HepG2 (cell line): ENCODE measurements around the gene ELP5. TPM values are rescaled to one million over a fixed set of nuclear protein-coding genes. Genes with fewer than 3 reads are reported as not detected.
A peak's percentile ranks its signal among the peaks of the same experiment; 100 is the strongest.

Source experiments
- CBX5 ChIP-seq: sonication (generic); formaldehyde crosslinking; IDR thresholded peaks from 2 replicates; pipeline ENCODE4 v1.4.0; 2020; ENCODE audit warnings: missing genetic modification reagents, borderline replicate concordance
- KDM5B ChIP-seq: sonication (generic); formaldehyde crosslinking; IDR thresholded peaks from 2 replicates; pipeline ENCODE4 v1.4.0; 2020; ENCODE audit warnings: missing genetic modification reagents, mild to moderate bottlenecking, borderline replicate concordance
- MTERF4 ChIP-seq: sonication (generic); formaldehyde crosslinking; IDR thresholded peaks from 2 replicates; pipeline ENCODE4 v1.8.0; 2023; ENCODE audit warnings: mild to moderate bottlenecking, missing genetic modification reagents
- NFKBIZ ChIP-seq: IDR thresholded peaks from 2 replicates; pipeline ENCODE4 v1.6.1; 2018; ENCODE audit warnings: missing genetic modification reagents, missing compliant biosample characterization
- REL ChIP-seq: sonication (generic); formaldehyde crosslinking; conservative IDR thresholded peaks from 2 replicates; pipeline ENCODE4 v1.8.0; 2022; ENCODE audit warnings: mild to moderate bottlenecking, missing genetic modification reagents, moderate library complexity
- SMAD1 ChIP-seq: sonication (generic); formaldehyde crosslinking; IDR thresholded peaks from 2 replicates; pipeline ENCODE4 v1.4.0; 2020; ENCODE audit warnings: missing genetic modification reagents, low read depth, mild to moderate bottlenecking, borderline replicate concordance
- SMC3 ChIP-seq: IDR thresholded peaks from 2 replicates; pipeline ENCODE4 v1.6.1; 2011; ENCODE audit warnings: low read length, improper control_type of control experiment
- SP140L ChIP-seq: sonication (generic); formaldehyde crosslinking; IDR thresholded peaks from 2 replicates; pipeline ENCODE4 v1.4.0; 2020; ENCODE audit warnings: missing genetic modification reagents, borderline replicate concordance
- SPEN ChIP-seq: sonication (generic); formaldehyde crosslinking; IDR thresholded peaks from 2 replicates; pipeline ENCODE4 v1.5.1; 2020; ENCODE audit warnings: low read depth, mild to moderate bottlenecking, missing genetic modification reagents
- TCF7 ChIP-seq: sonication (generic); IDR thresholded peaks from 2 replicates; pipeline ENCODE4 v1.6.1; 2016; ENCODE audit warnings: antibody characterized with exemption, low read depth
- USF2 ChIP-seq, 2 experiments: sonication (generic) in 1 of 2; formaldehyde crosslinking in 1 of 2; IDR thresholded peaks; 2 replicates each; pipeline versions ENCODE4 v1.5.1 to v1.6.1; 2011 to 2020; ENCODE audit warnings: borderline replicate concordance in 1 of 2, low read depth in 1 of 2, low read length in 1 of 2, mild to moderate bottlenecking in 1 of 2, missing genetic modification reagents in 1 of 2, moderate library complexity in 1 of 2
- ZFYVE20 ChIP-seq: sonication (generic); formaldehyde crosslinking; IDR thresholded peaks from 2 replicates; pipeline ENCODE4 v1.8.0; 2023; ENCODE audit warnings: low read depth, mild to moderate bottlenecking, moderate library complexity, missing genetic modification reagents, borderline replicate concordance
- ZNF124 ChIP-seq: sonication (generic); formaldehyde crosslinking; IDR thresholded peaks from 2 replicates; pipeline ENCODE4 v1.4.0; 2020; ENCODE audit warnings: missing genetic modification reagents
- ZNF329 ChIP-seq: sonication (generic); formaldehyde crosslinking; IDR thresholded peaks from 2 replicates; pipeline ENCODE4 v1.9.0; 2021; ENCODE audit warnings: low read depth, mild to moderate bottlenecking, missing genetic modification reagents
- ZNF768 ChIP-seq: sonication (generic); formaldehyde crosslinking; IDR thresholded peaks from 2 replicates; pipeline ENCODE4 v1.4.0; 2020; ENCODE audit warnings: missing genetic modification reagents
- ZNF83 ChIP-seq: sonication (generic); formaldehyde crosslinking; IDR thresholded peaks from 2 replicates; pipeline ENCODE4 v1.4.0; 2020; ENCODE audit warnings: missing genetic modification reagents, mild to moderate bottlenecking, borderline replicate concordance
- ZSCAN20 ChIP-seq: sonication (generic); formaldehyde crosslinking; IDR thresholded peaks from 2 replicates; pipeline ENCODE4 v1.4.0; 2020; ENCODE audit warnings: missing genetic modification reagents, mild to moderate bottlenecking, borderline replicate concordance
- ZZZ3 ChIP-seq: sonication (generic); formaldehyde crosslinking; IDR thresholded peaks from 2 replicates; pipeline ENCODE4 v1.4.0; 2020; ENCODE audit warnings: missing genetic modification reagents, mild to moderate bottlenecking, borderline replicate concordance
- polyA plus RNA-seq, 8 experiments: library from polyadenylated mRNA; depleted of rRNA in 3 of 8; stranded (reverse) in 7 of 8; unstranded in 1 of 8; fragments of >200 nt; fragmentation: Illumina TruSeq in 4 of 8; extraction: Trizol in 4 of 8; gene quantifications; 2 replicates each; pipeline versions ENCODE4 v1.2.1 to v1.2.3, GENCODE V29; 2011 to 2016; ENCODE audit warnings: low read depth in 4 of 8, missing spikeins in 1 of 8, mixed read lengths in 1 of 8; ENCODE audit not compliant: insufficient read depth in 1 of 8
- total RNA-seq, 5 experiments: library from RNA; depleted of rRNA; stranded (reverse); fragments of >200 nt; fragmentation: Illumina TruSeq; extraction: Trizol; gene quantifications; 2 replicates each; pipeline ENCODE4 v1.2.3, GENCODE V29; 2016; ENCODE audit warnings: low read depth in 1 of 5
- TF ChIP-seq, protein P1 (sequence below): IDR thresholded peaks from 2 replicates; pipeline ENCODE4 v1.6.1; 2016; ENCODE audit warnings: missing biosample characterization, missing genetic modification reagents, low read depth
- TF ChIP-seq, protein P2 (sequence below): sonication (generic); formaldehyde crosslinking; IDR thresholded peaks from 2 replicates; pipeline ENCODE4 v1.4.0; 2020; ENCODE audit warnings: missing genetic modification reagents
- TF ChIP-seq, protein P3 (sequence below): fragments of 450-650 bp; IDR thresholded peaks from 2 replicates; pipeline ENCODE4 v1.6.1; 2017

ELP5 gene
- total and polyA plus RNA-seq, 2 of the 13 experiments (the other 11 are each of a cell fraction or from before 2014, with no cell fraction given), result 67.6 to 69.8 TPM

DNA sequence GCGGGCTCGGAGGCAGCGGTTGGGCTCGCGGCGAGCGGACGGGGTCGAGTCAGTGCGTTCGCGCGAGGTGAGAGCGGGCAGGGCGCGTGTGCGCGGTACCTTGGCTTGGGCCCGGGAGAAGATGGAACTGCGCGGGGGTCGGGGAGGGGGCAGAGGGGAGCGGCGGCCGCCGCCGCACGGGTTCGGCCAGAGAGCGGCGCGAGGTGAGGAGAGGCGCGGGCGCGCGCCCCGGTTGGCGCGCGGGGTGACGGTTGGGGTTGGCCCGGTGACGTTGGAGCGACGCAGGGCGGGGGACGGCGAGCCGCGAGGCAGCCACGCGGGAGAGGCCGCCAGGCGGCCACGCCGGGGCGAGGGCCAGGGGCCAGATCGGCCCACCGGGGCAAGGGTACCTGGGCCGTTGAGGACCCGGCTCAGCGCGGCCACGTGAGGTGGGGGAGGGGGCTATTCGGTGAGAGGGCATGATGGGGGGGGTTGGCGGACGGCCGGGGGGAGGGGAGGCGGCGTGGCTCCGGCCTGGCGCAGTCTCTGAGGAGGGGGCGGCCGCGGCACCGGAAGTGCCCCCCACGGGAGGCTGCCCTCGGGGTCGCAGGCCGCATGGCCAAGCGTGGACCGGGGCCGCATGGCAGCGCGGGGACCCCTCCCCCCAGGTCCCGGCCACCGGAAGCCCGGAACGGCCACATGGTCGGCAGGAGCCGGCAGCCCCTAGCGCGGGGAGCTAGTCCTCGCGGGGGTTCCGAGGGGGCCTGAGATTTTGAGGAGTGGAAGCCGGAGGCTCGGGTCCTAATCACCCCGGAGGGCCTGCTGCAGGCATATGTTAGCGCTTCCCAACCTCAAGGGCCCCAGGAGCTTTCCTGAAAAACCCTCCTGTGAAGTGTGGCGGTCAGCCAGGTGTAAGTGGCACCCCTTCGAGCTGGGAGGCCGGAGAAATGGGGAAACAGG is 55.9 kb downstream of the ELP5 start (continued):
- TF ChIP-seq SP140L (CRISPR knock-in tag), result no peak
- TF ChIP-seq REL (CRISPR knock-in tag), result no peak; the same call in 1 of the 2 replicates
- TF ChIP-seq ZZZ3 (CRISPR knock-in tag), result no peak
- TF ChIP-seq ZNF768 (CRISPR knock-in tag), result peak; percentile 47; the same call in 1 of the 2 replicates
- TF ChIP-seq ZNF124 (CRISPR knock-in tag), result no peak
- TF ChIP-seq NFKBIZ (CRISPR knock-in tag), result no peak
- TF ChIP-seq SMAD1 (CRISPR knock-in tag), result no peak
- TF ChIP-seq ZNF83 (CRISPR knock-in tag), result no peak
- TF ChIP-seq ZFYVE20 (CRISPR knock-in tag), result no peak; the same call in 1 of the 2 replicates
- TF ChIP-seq ZNF329, result no peak
- TF ChIP-seq MTERF4, result no peak
- 0 out of 2 replicates have a peak, but pooled peaks have one; percentile 8 for TF ChIP-seq SPEN (CRISPR knock-in tag)
- TF ChIP-seq TCF7, result no peak
- TF ChIP-seq ZSCAN20 (CRISPR knock-in tag), result no peak
- TF ChIP-seq, protein P1, sequence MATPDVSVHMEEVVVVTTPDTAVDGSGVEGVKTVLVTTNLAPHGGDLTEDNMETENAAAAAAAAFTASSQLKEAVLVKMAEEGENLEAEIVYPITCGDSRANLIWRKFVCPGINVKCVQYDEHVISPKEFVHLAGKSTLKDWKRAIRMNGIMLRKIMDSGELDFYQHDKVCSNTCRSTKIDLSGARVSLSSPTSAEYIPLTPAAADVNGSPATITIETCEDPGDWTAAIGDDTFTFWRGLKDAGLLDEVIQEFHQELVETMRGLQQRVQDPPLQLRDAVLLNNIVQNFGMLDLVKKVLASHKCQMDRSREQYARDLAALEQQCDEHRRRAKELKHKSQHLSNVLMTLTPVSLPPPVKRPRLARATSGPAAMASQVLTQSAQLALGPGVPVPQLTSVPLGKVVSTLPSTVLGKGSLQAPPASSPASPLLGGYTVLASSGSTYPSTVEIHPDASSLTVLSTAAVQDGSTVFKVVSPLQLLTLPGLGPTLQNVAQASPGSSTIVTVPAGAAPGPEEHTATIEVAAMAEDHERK (CRISPR knock-in tag), result no peak
- no peak for TF ChIP-seq USF2 (IDR thresholded peaks at IDR 0.05; ENCODE audit: low read depth, low read length)
- no peak for TF ChIP-seq USF2 (CRISPR knock-in tag; IDR thresholded peaks at IDR 0.05; ENCODE audit: borderline replicate concordance)
- no peak for TF ChIP-seq SMC3
- 0 out of 2 replicates have a peak, but pooled peaks have one; percentile 31 for TF ChIP-seq KDM5B (CRISPR knock-in tag)
- TF ChIP-seq CBX5 (CRISPR knock-in tag), result no peak
- TF ChIP-seq, protein P2, sequence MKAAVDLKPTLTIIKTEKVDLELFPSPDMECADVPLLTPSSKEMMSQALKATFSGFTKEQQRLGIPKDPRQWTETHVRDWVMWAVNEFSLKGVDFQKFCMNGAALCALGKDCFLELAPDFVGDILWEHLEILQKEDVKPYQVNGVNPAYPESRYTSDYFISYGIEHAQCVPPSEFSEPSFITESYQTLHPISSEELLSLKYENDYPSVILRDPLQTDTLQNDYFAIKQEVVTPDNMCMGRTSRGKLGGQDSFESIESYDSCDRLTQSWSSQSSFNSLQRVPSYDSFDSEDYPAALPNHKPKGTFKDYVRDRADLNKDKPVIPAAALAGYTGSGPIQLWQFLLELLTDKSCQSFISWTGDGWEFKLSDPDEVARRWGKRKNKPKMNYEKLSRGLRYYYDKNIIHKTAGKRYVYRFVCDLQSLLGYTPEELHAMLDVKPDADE, result no peak
- TF ChIP-seq, protein P3, sequence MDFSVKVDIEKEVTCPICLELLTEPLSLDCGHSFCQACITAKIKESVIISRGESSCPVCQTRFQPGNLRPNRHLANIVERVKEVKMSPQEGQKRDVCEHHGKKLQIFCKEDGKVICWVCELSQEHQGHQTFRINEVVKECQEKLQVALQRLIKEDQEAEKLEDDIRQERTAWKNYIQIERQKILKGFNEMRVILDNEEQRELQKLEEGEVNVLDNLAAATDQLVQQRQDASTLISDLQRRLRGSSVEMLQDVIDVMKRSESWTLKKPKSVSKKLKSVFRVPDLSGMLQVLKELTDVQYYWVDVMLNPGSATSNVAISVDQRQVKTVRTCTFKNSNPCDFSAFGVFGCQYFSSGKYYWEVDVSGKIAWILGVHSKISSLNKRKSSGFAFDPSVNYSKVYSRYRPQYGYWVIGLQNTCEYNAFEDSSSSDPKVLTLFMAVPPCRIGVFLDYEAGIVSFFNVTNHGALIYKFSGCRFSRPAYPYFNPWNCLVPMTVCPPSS, result no peak
